Measurements from ENCODE around the gene PRRC2C.

The PRRC2C gene

GRCh38 chr1:171515299-171515698, 30.0 kb downstream of the PRRC2C start:
- no peak for TF ChIP-seq REST (IDR thresholded peaks at IDR 0.05; ENCODE audit: insufficient read depth in 1 of 2, low read depth in 2 of 2, low read length in 2 of 2)
- no peak for TF ChIP-seq FOXP2 (optimal IDR thresholded peaks at IDR 0.05; ENCODE audit: borderline replicate concordance, extremely low read depth, extremely low read length, insufficient read depth)
- TF ChIP-seq POLR2AphosphoS5 (IDR thresholded peaks at IDR 0.05; ENCODE audit: low read depth, low read length), result no peak
- TF ChIP-seq TAF1 (IDR thresholded peaks at IDR 0.05; ENCODE audit: borderline replicate concordance, insufficient read depth, low read length), result no peak
- TF ChIP-seq SIN3A (IDR thresholded peaks at IDR 0.05; ENCODE audit: borderline replicate concordance, insufficient read depth, low read length), result no peak

GRCh38 chr1:171515741-171516140, 30.4 kb downstream of the PRRC2C start:
- TF ChIP-seq REST (IDR thresholded peaks at IDR 0.05; ENCODE audit: insufficient read depth in 1 of 2, low read depth in 2 of 2, low read length in 2 of 2) (no peak), SIN3A (IDR thresholded peaks at IDR 0.05; ENCODE audit: borderline replicate concordance, insufficient read depth, low read length) (no peak), FOXP2 (optimal IDR thresholded peaks at IDR 0.05; ENCODE audit: borderline replicate concordance, extremely low read depth, extremely low read length, insufficient read depth) (no peak)

GRCh38 chr1:171521567-171521966, 36.2 kb downstream of the PRRC2C start:
- TF ChIP-seq REST (IDR thresholded peaks at IDR 0.05; ENCODE audit: insufficient read depth in 1 of 2, low read depth in 2 of 2, low read length in 2 of 2) (no peak), TAF1 (IDR thresholded peaks at IDR 0.05; ENCODE audit: borderline replicate concordance, insufficient read depth, low read length) (no peak), FOXP2 (optimal IDR thresholded peaks at IDR 0.05; ENCODE audit: borderline replicate concordance, extremely low read depth, extremely low read length, insufficient read depth) (no peak), SIN3A (IDR thresholded peaks at IDR 0.05; ENCODE audit: borderline replicate concordance, insufficient read depth, low read length) (no peak), POLR2AphosphoS5 (IDR thresholded peaks at IDR 0.05; ENCODE audit: low read depth, low read length) (no peak)

- TF ChIP-seq TAF1 (IDR thresholded peaks at IDR 0.05; ENCODE audit: borderline replicate concordance, insufficient read depth, low read length), result no peak
Observed at GRCh38 chr1:171530676-171531075, 45.3 kb downstream of the PRRC2C start.

- TF ChIP-seq POLR2AphosphoS5 (IDR thresholded peaks at IDR 0.05; ENCODE audit: low read depth, low read length), result no peak
- no peak for TF ChIP-seq TAF1 (IDR thresholded peaks at IDR 0.05; ENCODE audit: borderline replicate concordance, insufficient read depth, low read length)
- no peak for TF ChIP-seq REST (IDR thresholded peaks at IDR 0.05; ENCODE audit: insufficient read depth in 1 of 2, low read depth in 2 of 2, low read length in 2 of 2)
- TF ChIP-seq FOXP2 (optimal IDR thresholded peaks at IDR 0.05; ENCODE audit: borderline replicate concordance, extremely low read depth, extremely low read length, insufficient read depth), result no peak
- no peak for TF ChIP-seq SIN3A (IDR thresholded peaks at IDR 0.05; ENCODE audit: borderline replicate concordance, insufficient read depth, low read length)
Observed at GRCh38 chr1:171532520-171532919, 47.2 kb downstream of the PRRC2C start.

Measured in PFSK-1 (cell line).